Fibroblast of lung (primary cell): ENCODE data around the gene CERK. TPM values are rescaled to one million over a fixed set of nuclear protein-coding genes. Genes with fewer than 3 reads are reported as not detected.

Experiments used
- DNase-seq, 2 donors: peaks; one replicate each; pipeline versions ENCODE4 v3.0.0 to v3.0.0-alpha.2; 2010; ENCODE audit warnings: low read depth in 2 of 2
- H2AFZ ChIP-seq: 2 replicates; pipeline ENCODE4 v1.5.1; 2012; ENCODE audit warnings: low read length, control low read depth, inconsistent platforms
- H3K27ac ChIP-seq: 2 replicates; pipeline ENCODE4 v1.5.1; 2011; ENCODE audit warnings: low read length, control low read depth; ENCODE audit not compliant: insufficient read depth
- H3K27me3 ChIP-seq: 2 replicates; pipeline ENCODE4 v1.5.1; 2011; ENCODE audit warnings: mild to moderate bottlenecking, low read length; ENCODE audit not compliant: control insufficient read depth, insufficient read depth
- H3K36me3 ChIP-seq: 2 replicates; pipeline ENCODE4 v1.5.1; 2011; ENCODE audit warnings: low read length; ENCODE audit not compliant: control insufficient read depth, insufficient read depth
- H3K4me1 ChIP-seq: 2 replicates; pipeline ENCODE4 v1.5.1; 2011; ENCODE audit warnings: low read length; ENCODE audit not compliant: control insufficient read depth, insufficient read depth; ENCODE audit errors: extremely low read depth
- H3K4me2 ChIP-seq: 2 replicates; pipeline ENCODE4 v1.5.1; 2011; ENCODE audit warnings: low read length, control low read depth; ENCODE audit not compliant: insufficient read depth; ENCODE audit errors: extremely low read depth
- H3K4me3 ChIP-seq, 4 experiments: fragments of 200-600 bp in 1 of 4; sonication (generic) in 1 of 4; replicated peaks in 1 of 4; 2 replicates each; pipeline ENCODE4 v1.5.1; 2011 to 2016; ENCODE audit warnings: low read length in 4 of 4, low read depth in 3 of 4, mild to moderate bottlenecking in 3 of 4, control low read depth in 2 of 4, inconsistent platforms in 1 of 4, mixed read lengths in 1 of 4; ENCODE audit not compliant: insufficient read depth in 1 of 4; ENCODE audit errors: control extremely low read depth in 1 of 4
- H3K79me2 ChIP-seq: 2 replicates; pipeline ENCODE4 v1.5.1; 2012; ENCODE audit warnings: mild to moderate bottlenecking, low read length, inconsistent platforms; ENCODE audit not compliant: control insufficient read depth, insufficient read depth
- H3K9ac ChIP-seq: 2 replicates; pipeline ENCODE4 v1.5.1; 2011; ENCODE audit warnings: mild to moderate bottlenecking, low read length, control low read depth; ENCODE audit not compliant: insufficient read depth
- H3K9me3 ChIP-seq: 2 replicates; pipeline ENCODE4 v1.5.1; 2012; ENCODE audit warnings: low read depth, low read length; ENCODE audit not compliant: control insufficient read depth, insufficient read depth
- H4K20me1 ChIP-seq: 2 replicates; pipeline ENCODE4 v1.5.1; 2011; ENCODE audit warnings: low read length; ENCODE audit not compliant: control insufficient read depth, insufficient read depth; ENCODE audit errors: extremely low read depth
- CTCF ChIP-seq, 2 donors: IDR thresholded peaks in 1 of 2; conservative IDR thresholded peaks in 1 of 2; 1 replicate in 1 of 2; 2 replicates in 1 of 2; pipeline ENCODE4 v1.5.1; 2011 to 2012; ENCODE audit warnings: low read length in 2 of 2, control low read depth in 1 of 2, inconsistent platforms in 1 of 2, low read depth in 1 of 2, mild to moderate bottlenecking in 1 of 2
- EZH2 ChIP-seq: IDR thresholded peaks from 2 replicates; pipeline ENCODE4 v1.5.1; 2012; ENCODE audit warnings: low read length, control low read depth, mild to moderate bottlenecking; ENCODE audit errors: missing control alignments
- polyA plus RNA-seq, 2 donors: library from polyadenylated mRNA; depleted of rRNA in 1 of 2; stranded (reverse) in 1 of 2; unstranded in 1 of 2; fragments of >200 nt; gene quantifications; 2 replicates each; pipeline ENCODE4 v1.2.1, GENCODE V29; 2011 to 2012; ENCODE audit warnings: missing spikeins in 1 of 2
- total RNA-seq: library from RNA; depleted of rRNA; stranded (reverse); fragments of >200 nt; gene quantifications from 2 replicates; pipeline ENCODE4 v1.2.1, GENCODE V29; 2014

CERK gene
- total and polyA plus RNA-seq, 2 donors (not counting 1 experiment from before 2014, with no cell fraction given): 19.5 to 24.9 TPM

- peaks cover 3% of the 10 kb centered on the region for H3K36me3 ChIP-seq
Measured at GRCh38 chr22:46758121-46758520, 20.1 kb upstream of the CERK start.

GRCh38 chr22:46757104-46757503 lies 19.1 kb upstream of the CERK start:
- peaks cover 3% of the 10 kb centered on the region for H3K36me3 ChIP-seq
- peaks cover 19% of the 10 kb centered on the region for H3K4me1 ChIP-seq
- no peak overlapping the region for H3K4me3 ChIP-seq
- H3K9ac ChIP-seq: no peak overlapping the region
- H3K79me2 ChIP-seq: peaks cover 11% of the 10 kb centered on the region
- H4K20me1 ChIP-seq: no peaks in the 10 kb centered on the region
- TF ChIP-seq CTCF (conservative IDR thresholded peaks at IDR 0.05 in 1 of 2, IDR thresholded peaks at IDR 0.05 in 1 of 2; ENCODE audit: low read depth in 1 of 2, low read length in 2 of 2) (no peak), EZH2 (no peak)
- H3K27me3 ChIP-seq: no peaks in the 10 kb centered on the region
- H3K9me3 ChIP-seq: no peaks in the 10 kb centered on the region
- DNase-seq: no peak
- H3K4me2 ChIP-seq: no peak overlapping the region
- H3K27ac ChIP-seq: no peak overlapping the region
- no peak overlapping the region for H2AFZ ChIP-seq

More at GRCh38 chr22:46758121-46758520, 20.1 kb upstream of the CERK start:
- H2AFZ ChIP-seq: no peak overlapping the region
- H3K4me1 ChIP-seq: peaks cover 18% of the 10 kb centered on the region
- H3K27ac ChIP-seq: no peak overlapping the region
- DNase-seq: no peak
- H3K4me2 ChIP-seq: no peak overlapping the region
- no peaks in the 10 kb centered on the region for H4K20me1 ChIP-seq
- H3K9me3 ChIP-seq: no peaks in the 10 kb centered on the region
- H3K9ac ChIP-seq: no peak overlapping the region
- peaks cover 18% of the 10 kb centered on the region for H3K79me2 ChIP-seq
- TF ChIP-seq CTCF (conservative IDR thresholded peaks at IDR 0.05 in 1 of 2, IDR thresholded peaks at IDR 0.05 in 1 of 2; ENCODE audit: low read depth in 1 of 2, low read length in 2 of 2) (no peak), EZH2 (no peak)
- H3K4me3 ChIP-seq: no peak overlapping the region
- no peaks in the 10 kb centered on the region for H3K27me3 ChIP-seq

GRCh38 chr22:46756097-46756496 lies 18.0 kb upstream of the CERK start:
- no peak for DNase-seq
- no peaks in the 10 kb centered on the region for H3K9me3 ChIP-seq
- TF ChIP-seq EZH2 (no peak), CTCF (conservative IDR thresholded peaks at IDR 0.05 in 1 of 2, IDR thresholded peaks at IDR 0.05 in 1 of 2; ENCODE audit: low read depth in 1 of 2, low read length in 2 of 2) (no peak)

More at GRCh38 chr22:46756097-46756496, 18.0 kb upstream of the CERK start:
- no peak overlapping the region for H2AFZ ChIP-seq
- H3K4me2 ChIP-seq: no peak overlapping the region
- peaks cover 2% of the 10 kb centered on the region for H3K36me3 ChIP-seq
- H3K4me1 ChIP-seq: peaks cover 19% of the 10 kb centered on the region
- no peaks in the 10 kb centered on the region for H4K20me1 ChIP-seq
- no peak overlapping the region for H3K9ac ChIP-seq
- H3K79me2 ChIP-seq: peaks cover 4% of the 10 kb centered on the region
- H3K27me3 ChIP-seq: no peaks in the 10 kb centered on the region
- H3K27ac ChIP-seq: no peak overlapping the region
- no peak overlapping the region for H3K4me3 ChIP-seq
